Activated T-helper 1 cell treated with anti-CD3 and anti-CD28 coated beads, Interleukin-2, amount 50 U/mL, for 16 hours (primary cell): Measurements from ENCODE around the gene CCDC78.

Experiments
- DNase-seq, 2 donors: peaks; one replicate each; pipeline ENCODE4 v3.0.0-alpha.2; 2020; ENCODE audit warnings: low read depth in 1 of 2, low spot score in 1 of 2

The CCDC78 gene

DNA sequence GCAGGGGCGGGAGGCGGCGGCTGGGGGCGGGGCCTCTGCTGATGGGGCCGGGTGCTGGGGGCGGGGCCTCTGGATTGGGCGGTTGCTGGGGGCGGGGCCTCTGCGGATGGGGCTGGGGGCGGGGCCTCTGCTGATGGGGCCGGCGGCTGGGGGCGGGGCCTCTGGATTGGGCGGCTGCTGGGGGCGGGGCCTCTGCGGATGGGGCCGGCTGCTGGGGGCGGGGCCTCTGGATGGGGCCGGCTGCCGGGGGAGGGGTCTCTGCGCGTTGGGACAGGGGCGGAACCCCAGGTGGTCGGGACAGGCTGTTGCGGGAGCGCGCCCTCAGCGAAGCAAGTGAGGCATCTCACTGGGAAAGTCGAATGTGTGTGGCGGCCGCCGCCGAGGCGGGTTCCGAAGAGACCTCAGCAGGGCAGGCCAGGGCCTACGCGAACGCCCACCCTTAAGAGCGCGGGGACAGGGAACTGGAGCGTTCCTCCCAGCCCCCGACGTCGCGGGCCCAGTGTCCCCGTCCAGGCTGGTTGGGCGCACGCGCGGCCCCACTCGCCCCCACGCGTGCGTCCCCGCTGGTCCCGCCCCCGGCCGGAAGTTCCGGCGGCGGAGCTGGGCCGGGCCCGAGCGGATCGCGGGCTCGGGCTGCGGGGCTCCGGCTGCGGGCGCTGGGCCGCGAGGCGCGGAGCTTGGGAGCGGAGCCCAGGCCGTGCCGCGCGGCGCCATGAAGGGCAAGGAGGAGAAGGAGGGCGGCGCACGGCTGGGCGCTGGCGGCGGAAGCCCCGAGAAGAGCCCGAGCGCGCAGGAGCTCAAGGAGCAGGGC is 46.2 kb downstream of the CCDC78 start, which contains the start of gene STUB1:
Gene STUB1, plus strand, starts transcription at position 597 of the 811 bp plus-strand sequence. Its CDS starts 116 bp downstream, at position 713.
- DNase-seq = peak; percentile 70 to 76

GRCh38 chr16:678858-679813 is 47.1 kb downstream of the CCDC78 start:
- no peak for DNase-seq

- no peak for DNase-seq
These were observed 47.9 kb downstream of the CCDC78 start for GRCh38 chr16:678209-678857.

- no peak for DNase-seq
These were observed 48.7 kb downstream of the CCDC78 start for GRCh38 chr16:677316-678190.

GRCh38 chr16:676913-677312 is 49.3 kb downstream of the CCDC78 start:
- DNase-seq = no peak

DNA sequence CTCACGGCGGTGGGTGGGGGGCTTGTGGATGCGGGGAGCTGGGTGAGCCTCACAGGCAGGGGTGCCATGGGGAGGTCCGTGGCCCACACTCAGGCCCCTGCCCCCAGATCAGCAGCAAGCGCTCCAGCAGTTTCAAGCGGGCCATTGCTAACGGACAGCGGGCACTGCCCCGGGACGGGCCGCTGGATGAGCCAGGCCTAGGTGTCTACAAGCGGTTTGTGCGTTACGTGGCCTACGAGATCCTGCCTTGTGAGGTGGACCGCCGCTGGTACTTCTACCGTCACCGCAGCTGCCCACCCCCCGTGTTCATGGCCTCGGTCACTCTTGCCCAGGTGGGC is 49.7 kb downstream of the CCDC78 start:
- DNase-seq = no peak

- DNase-seq = no peak
These were observed 50.2 kb downstream of the CCDC78 start for GRCh38 chr16:675884-676564.

- DNase-seq = no peak
These were observed 51.0 kb downstream of the CCDC78 start, which contains the start of gene RHBDL1 for GRCh38 chr16:674968-675883. Gene RHBDL1 (plus strand): TSS chr16:675671. CDS start chr16:675791, 120 bp downstream.

DNA sequence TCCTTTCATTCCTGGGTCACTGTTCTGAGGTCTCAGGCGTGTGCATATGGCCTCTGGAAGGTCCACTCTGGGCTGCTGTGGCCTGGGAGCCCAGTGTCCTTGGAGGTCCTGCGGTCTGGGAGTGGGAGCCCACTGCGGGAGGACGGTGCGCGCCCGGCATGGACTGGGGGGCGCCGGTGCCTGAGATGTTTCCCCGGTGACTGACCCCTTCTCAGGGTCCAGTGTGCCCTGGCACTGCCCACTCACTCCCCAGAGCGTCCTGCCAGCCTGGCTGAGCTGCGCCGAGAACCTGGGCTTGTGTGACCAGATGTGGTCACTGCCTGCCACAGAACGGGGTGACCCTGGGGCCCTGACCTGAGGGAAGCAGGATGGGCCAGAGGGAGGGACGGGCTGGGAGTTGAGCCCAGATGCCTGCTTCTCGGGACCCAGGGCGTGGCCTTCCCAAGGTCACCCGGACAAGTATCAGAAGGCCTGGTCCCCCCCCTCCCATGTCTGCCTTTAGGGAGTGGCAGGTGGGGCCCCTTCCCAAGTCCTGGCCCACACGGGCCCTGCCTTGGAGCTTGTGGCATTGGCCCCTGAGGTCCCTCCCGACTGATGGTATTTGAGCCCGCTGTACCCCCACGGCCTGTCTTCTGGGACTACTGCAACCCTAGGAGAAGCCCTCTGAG is 51.9 kb downstream of the CCDC78 start:
- no peak for DNase-seq

GRCh38 chr16:673399-673991 is 52.7 kb downstream of the CCDC78 start:
- DNase-seq = no peak

DNA sequence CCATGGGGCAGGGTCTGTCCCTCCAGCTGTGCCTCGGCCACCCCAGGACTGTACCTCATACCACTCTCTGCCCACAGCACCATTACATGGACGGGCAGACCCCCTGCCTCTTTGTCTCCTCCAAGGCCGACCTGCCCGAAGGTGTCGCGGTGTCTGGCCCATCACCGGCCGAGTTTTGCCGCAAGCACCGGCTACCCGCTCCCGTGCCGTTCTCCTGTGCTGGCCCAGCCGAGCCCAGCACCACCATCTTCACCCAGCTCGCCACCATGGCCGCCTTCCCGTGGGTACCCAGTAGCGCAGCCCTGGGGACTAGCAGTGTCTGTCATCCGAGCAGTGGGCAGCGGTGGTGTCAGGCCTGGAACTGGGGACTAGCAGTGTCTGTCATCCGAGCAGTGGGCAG is 53.4 kb downstream of the CCDC78 start:
- no peak for DNase-seq
